IMR-90 (cell line): ENCODE data around the gene TRABD2A. TPM values are rescaled to one million over a fixed set of nuclear protein-coding genes. Genes with fewer than 3 reads are reported as not detected.

ENCODE experiments used
- ATAC-seq: fragments of 200-7000 bp; cut with Tn5 transposase; 2 replicates; pipeline ENCODE4 v1.9.1; 2020; ENCODE audit warnings: low read depth, mild to moderate bottlenecking, moderate library complexity
- BruUV-seq: library from RNA; stranded (reverse); fragments of 400-500 nt; replicated peaks from 2 replicates; lab custom pipeline; 2021; lab: Mats Ljungman, UMichigan
- CTCF ChIA-PET: fragments of 300-600 bp; formaldehyde crosslinking; extraction: SDS; loops from one replicate; lab custom pipeline; 2021; ENCODE audit warnings: antibody characterized with exemption; lab: Yijun Ruan, JAX
- POLR2A ChIA-PET: fragments of 300-600 bp; sonication (Branson Sonifier 250); formaldehyde crosslinking; loops from one replicate; lab custom pipeline; 2022; ENCODE audit warnings: antibody characterized with exemption; ENCODE audit not compliant: unreplicated experiment; lab: Charles Lee
- DNase-seq: peaks from one replicate; pipeline ENCODE4 v3.0.0; 2013
- H2AFZ ChIP-seq: replicated peaks from 2 replicates; pipeline ENCODE3; 2013; ENCODE audit warnings: low read length, mild to moderate bottlenecking; ENCODE audit not compliant: poor library complexity
- H2AK5ac ChIP-seq: 2 replicates; pipeline ENCODE4 v1.6.1; 2013; ENCODE audit warnings: low read depth, low read length, inconsistent platforms
- H2AK9ac ChIP-seq: replicated peaks from 2 replicates; pipeline ENCODE3; 2013; ENCODE audit warnings: mild to moderate bottlenecking, low read depth, low read length, moderate library complexity; ENCODE audit not compliant: poor library complexity
- H2BK120ac ChIP-seq: 2 replicates; pipeline ENCODE4 v1.6.1; 2013; ENCODE audit warnings: low read depth, low read length, inconsistent platforms
- H2BK15ac ChIP-seq: 3 replicates; pipeline ENCODE4 v1.6.1; 2013; ENCODE audit warnings: low read depth, low read length, inconsistent platforms
- H2BK20ac ChIP-seq: 2 replicates; pipeline ENCODE4 v1.6.1; 2013; ENCODE audit warnings: low read depth, mild to moderate bottlenecking, inconsistent platforms, low read length, moderate library complexity
- H2BK5ac ChIP-seq: 2 replicates; pipeline ENCODE4 v1.6.1; 2013; ENCODE audit warnings: mild to moderate bottlenecking, low read depth, low read length, inconsistent platforms; ENCODE audit not compliant: poor library complexity, severe bottlenecking
- H3K14ac ChIP-seq: replicated peaks from 2 replicates; pipeline ENCODE4 v1.6.1; 2013; ENCODE audit warnings: low read depth, low read length, inconsistent platforms
- H3K18ac ChIP-seq: 2 replicates; pipeline ENCODE4 v1.6.1; 2013; ENCODE audit warnings: low read depth, low read length, control low read depth
- H3K23ac ChIP-seq: 2 replicates; pipeline ENCODE4 v1.6.1; 2013; ENCODE audit warnings: low read depth, low read length, inconsistent platforms
- H3K27ac ChIP-seq: 2 replicates; pipeline ENCODE4 v1.5.1; 2013; ENCODE audit warnings: mild to moderate bottlenecking, control low read depth, low read length; ENCODE audit not compliant: insufficient read depth
- H3K27me3 ChIP-seq: 2 replicates; pipeline ENCODE4 v1.6.1; 2013; ENCODE audit warnings: low read length; ENCODE audit not compliant: control insufficient read depth, insufficient read depth
- H3K36me3 ChIP-seq: 2 replicates; pipeline ENCODE4 v1.6.1; 2013; ENCODE audit warnings: low read length, mixed read lengths; ENCODE audit not compliant: control insufficient read depth, insufficient read depth
- H3K4ac ChIP-seq: 2 replicates; pipeline ENCODE4 v1.6.1; 2013; ENCODE audit warnings: low read depth, low read length, inconsistent platforms
- H3K4me1 ChIP-seq: 2 replicates; pipeline ENCODE4 v1.6.1; 2013; ENCODE audit warnings: low read length, mixed read lengths; ENCODE audit not compliant: control insufficient read depth, insufficient read depth
- H3K4me2 ChIP-seq: 2 replicates; pipeline ENCODE4 v1.6.1; 2013; ENCODE audit warnings: low read depth, mild to moderate bottlenecking, control low read depth, low read length, moderate library complexity
- H3K4me3 ChIP-seq: 2 replicates; pipeline ENCODE4 v1.5.1; 2013; ENCODE audit warnings: low read depth, mild to moderate bottlenecking, control low read depth, low read length, moderate library complexity; ENCODE audit not compliant: insufficient read depth
- H3K56ac ChIP-seq: 2 replicates; pipeline ENCODE4 v1.6.1; 2013; ENCODE audit warnings: low read length, inconsistent platforms; ENCODE audit not compliant: insufficient read depth; ENCODE audit errors: extremely low read depth
- H3K79me1 ChIP-seq, 2 experiments: 2 replicates each; pipeline ENCODE4 v1.6.1; 2013; ENCODE audit warnings: low read length in 2 of 2, inconsistent platforms in 1 of 2, low read depth in 1 of 2
- H3K9ac ChIP-seq: 2 replicates; pipeline ENCODE4 v1.6.1; 2013; ENCODE audit warnings: low read depth, low read length, control low read depth
- H3K9me1 ChIP-seq: 2 replicates; pipeline ENCODE4 v1.6.1; 2013; ENCODE audit warnings: low read length, inconsistent platforms; ENCODE audit not compliant: insufficient read depth
- H3K9me3 ChIP-seq: 2 replicates; pipeline ENCODE4 v1.6.1; 2013; ENCODE audit warnings: low read length; ENCODE audit not compliant: control insufficient read depth, insufficient read depth
- H4K20me1 ChIP-seq: 2 replicates; pipeline ENCODE4 v1.6.1; 2013; ENCODE audit warnings: low read length, inconsistent platforms; ENCODE audit not compliant: insufficient read depth
- H4K5ac ChIP-seq: 2 replicates; pipeline ENCODE4 v1.6.1; 2013; ENCODE audit warnings: mild to moderate bottlenecking, low read depth, low read length, control low read depth
- H4K8ac ChIP-seq, 2 experiments: 2 replicates each; pipeline ENCODE4 v1.6.1; 2013; ENCODE audit warnings: low read depth in 2 of 2, low read length in 2 of 2, control low read depth in 1 of 2, inconsistent platforms in 1 of 2
- H4K91ac ChIP-seq: 2 replicates; pipeline ENCODE4 v1.6.1; 2013; ENCODE audit warnings: low read depth, low read length, inconsistent platforms; ENCODE audit not compliant: insufficient read depth
- BHLHE40 ChIP-seq: fragments of 150-350 bp; IDR thresholded peaks from 2 replicates; pipeline ENCODE4 v1.6.1; 2016; ENCODE audit warnings: mild to moderate bottlenecking, low read depth, low read length
- CEBPB ChIP-seq: IDR thresholded peaks from 2 replicates; pipeline ENCODE4 v1.6.1; 2012; ENCODE audit warnings: low read depth, low read length, improper control_type of control experiment
- CHD1 ChIP-seq: IDR thresholded peaks from 2 replicates; pipeline ENCODE4 v1.6.1; 2012; ENCODE audit warnings: low read depth, low read length, improper control_type of control experiment
- CTCF ChIP-seq: conservative IDR thresholded peaks from 2 replicates; pipeline ENCODE4 v1.5.1; 2012; ENCODE audit warnings: mild to moderate bottlenecking, low read depth, low read length, improper control_type of control experiment
- FOS ChIP-seq: fragments of 150-350 bp; IDR thresholded peaks from 2 replicates; pipeline ENCODE4 v1.6.1; 2016; ENCODE audit warnings: low read depth, low read length
- MAFK ChIP-seq: IDR thresholded peaks from 2 replicates; pipeline ENCODE4 v1.6.1; 2012; ENCODE audit warnings: low read depth, low read length, improper control_type of control experiment
- MXI1 ChIP-seq: IDR thresholded peaks from 2 replicates; pipeline ENCODE4 v1.6.1; 2012; ENCODE audit warnings: low read depth, mild to moderate bottlenecking, low read length, moderate library complexity, borderline replicate concordance
- NFE2L2 ChIP-seq: fragments of 150-350 bp; IDR thresholded peaks from 2 replicates; pipeline ENCODE4 v1.6.1; 2016; ENCODE audit warnings: low read depth, mild to moderate bottlenecking, low read length
- RAD21 ChIP-seq: IDR thresholded peaks from 2 replicates; pipeline ENCODE4 v1.6.1; 2012; ENCODE audit warnings: low read length, improper control_type of control experiment
- RCOR1 ChIP-seq: IDR thresholded peaks from 2 replicates; pipeline ENCODE4 v1.6.1; 2012; ENCODE audit warnings: mild to moderate bottlenecking, low read length, improper control_type of control experiment; ENCODE audit not compliant: insufficient replicate concordance
- RFX5 ChIP-seq: IDR thresholded peaks from 2 replicates; pipeline ENCODE4 v1.8.0; 2012; ENCODE audit warnings: low read depth, mild to moderate bottlenecking, low read length, moderate library complexity
- SMC3 ChIP-seq: fragments of 150-350 bp; IDR thresholded peaks from 2 replicates; pipeline ENCODE4 v1.6.1; 2016; ENCODE audit warnings: low read depth, mild to moderate bottlenecking, antibody characterized with exemption, low read length, moderate library complexity
- USF2 ChIP-seq: fragments of 150-350 bp; IDR thresholded peaks from 2 replicates; pipeline ENCODE4 v1.6.1; 2017; ENCODE audit warnings: mild to moderate bottlenecking, antibody characterized with exemption, low read length, low read depth
- WGBS, 2 experiments: methylation state at CpG; one replicate each; pipeline versions ENCODE4 v1.1.5 to v1.1.7; 2013; ENCODE audit warnings: missing lambda C conversion rate in 2 of 2; ENCODE audit not compliant: insufficient read length in 1 of 2; ENCODE audit errors: extremely low coverage in 2 of 2; 5-methylcytosine and 5-hydroxymethylcytosine counted together
- dilution Hi-C: fragments of 300-500 bp; cut with HindIII; formaldehyde crosslinking; loops from one replicate; pipeline ENCODE4 v1.14.3; 2018; ENCODE audit warnings: low sequenced_read_pairs; ENCODE audit not compliant: unreplicated experiment
- in situ Hi-C: fragments of 300-500 bp; cut with MboI; formaldehyde crosslinking; loops from 3 replicates; pipeline ENCODE4 v1.14.3; 2019; ENCODE audit warnings: low sequenced_read_pairs, inconsistent platforms, mixed read lengths
- intact Hi-C: fragments of 100-400 bp; cut with micrococcal nuclease; formaldehyde crosslinking; loops from 2 replicates; pipeline ENCODE4 v1.10.0; 2022
- polyA plus RNA-seq, 3 experiments: library from polyadenylated mRNA; depleted of rRNA; stranded (reverse); fragments of >200 nt; gene quantifications; 2 replicates each; pipeline ENCODE4 v1.2.3, GENCODE V29; 2012; ENCODE audit warnings: low replicate concordance in 1 of 3
- total RNA-seq: library from RNA; depleted of rRNA; stranded (reverse); fragments of >200 nt; gene quantifications from 2 replicates; pipeline ENCODE4 v1.2.3, GENCODE V29; 2012
- TF ChIP-seq, protein P1 (sequence below): fragments of 150-350 bp; IDR thresholded peaks from 2 replicates; pipeline ENCODE4 v1.6.1; 2016; ENCODE audit warnings: low read depth, mild to moderate bottlenecking, low read length, moderate library complexity, borderline replicate concordance

Gene TRABD2A
- total and polyA plus RNA-seq, 2 of the 4 experiments (the other 2 are of a cell fraction), result 17.6 to 20.3 TPM

DNA sequence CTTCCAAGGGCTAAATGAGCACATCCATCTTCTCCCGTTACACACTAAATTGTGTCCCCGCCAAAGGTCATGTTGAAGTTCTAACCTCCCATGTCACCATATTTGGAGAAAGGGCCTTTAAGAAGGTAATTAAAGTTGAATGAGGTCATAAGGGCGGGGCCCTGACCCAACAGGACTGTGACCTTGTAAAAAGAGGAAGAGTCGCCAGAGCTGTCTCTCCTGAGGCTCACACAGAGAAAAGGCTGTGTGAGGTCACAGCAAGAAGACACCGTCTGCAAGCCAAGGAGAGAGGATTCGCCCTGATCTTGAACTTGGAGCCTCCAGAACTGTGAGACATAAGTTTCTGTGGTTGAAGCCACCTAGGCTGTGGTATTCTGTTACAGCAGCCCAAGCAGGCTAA, 24.1 kb downstream of the TRABD2A start:
- Histone ChIP-seq H2AK5ac (no peak overlapping the region), H2BK20ac (no peak overlapping the region), H4K91ac (no peak overlapping the region), H2BK120ac (no peak overlapping the region), H2BK15ac (no peak overlapping the region), H3K18ac (no peak overlapping the region), H2BK5ac (no peak overlapping the region), H3K27me3 (no peaks in the 10 kb centered on the region), H3K9ac (no peak overlapping the region), H4K5ac (no peak overlapping the region), H4K8ac (no peak overlapping the region), H4K20me1 (no peaks in the 10 kb centered on the region; the same call in 1 of the 2 replicates), H3K79me1 (peaks cover 15 to 18% of the 10 kb centered on the region in 2 experiments), H3K27ac (no peak overlapping the region), H3K4ac (no peak overlapping the region), H3K9me3 (no peaks in the 10 kb centered on the region), H3K36me3 (no peaks in the 10 kb centered on the region), H3K4me3 (no peak overlapping the region), H2AK9ac (no peak overlapping the region), H3K4me1 (no peaks in the 10 kb centered on the region; the same call in 1 of the 2 replicates), H3K4me2 (no peak overlapping the region), H3K56ac (no peak overlapping the region), H2AFZ (no peak overlapping the region), H3K14ac (no peak overlapping the region), H3K23ac (no peak overlapping the region), H3K9me1 (peaks cover 5% of the 10 kb centered on the region; the same call in 1 of the 2 replicates)
- no peak for TF ChIP-seq MAFK
- TF ChIP-seq CHD1, result no peak
- TF ChIP-seq CTCF, result no peak
- TF ChIP-seq NFE2L2, result no peak
- no peak for TF ChIP-seq SMC3
- TF ChIP-seq USF2, result no peak
- TF ChIP-seq RCOR1, result no peak
- no peak for TF ChIP-seq FOS
- no peak for TF ChIP-seq RFX5
- TF ChIP-seq RAD21, result no peak
- TF ChIP-seq CEBPB, result no peak
- no peak for TF ChIP-seq MXI1
- TF ChIP-seq, protein P1, sequence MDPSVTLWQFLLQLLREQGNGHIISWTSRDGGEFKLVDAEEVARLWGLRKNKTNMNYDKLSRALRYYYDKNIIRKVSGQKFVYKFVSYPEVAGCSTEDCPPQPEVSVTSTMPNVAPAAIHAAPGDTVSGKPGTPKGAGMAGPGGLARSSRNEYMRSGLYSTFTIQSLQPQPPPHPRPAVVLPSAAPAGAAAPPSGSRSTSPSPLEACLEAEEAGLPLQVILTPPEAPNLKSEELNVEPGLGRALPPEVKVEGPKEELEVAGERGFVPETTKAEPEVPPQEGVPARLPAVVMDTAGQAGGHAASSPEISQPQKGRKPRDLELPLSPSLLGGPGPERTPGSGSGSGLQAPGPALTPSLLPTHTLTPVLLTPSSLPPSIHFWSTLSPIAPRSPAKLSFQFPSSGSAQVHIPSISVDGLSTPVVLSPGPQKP, result no peak
- TF ChIP-seq BHLHE40, result no peak
- BruUV-seq, result no TSS peak
- no peak for DNase-seq
- intact Hi-C loops (loop anchor here (5.0 kb wide), 1 partner anchor 224 kb away; no protein-coding TSS in a partner anchor), dilution Hi-C loops (no loop called here), in situ Hi-C loops (loop anchor here (25.0 kb wide), 1 partner anchor 819 kb away; no protein-coding TSS in a partner anchor)
- ChIA-PET CTCF (interaction anchor here (0.9 kb wide), 1 partner anchor 330 kb away, joined by 3 read pairs; no protein-coding TSS in a partner anchor), POLR2A (no interaction called here)
- no peak for ATAC-seq
- WGBS, 2 experiments, result 80% methylated on average over 1 of the region's 6 CpGs; no CpG with 5 or more reads in 1 of the 2 experiments
